RWPE1 (cell line): ENCODE data around the gene CACNA1A.
A peak's percentile ranks its signal among the peaks of the same experiment; 100 is the strongest.

Source experiments
- CTCF ChIA-PET: fragments of 350-600 bp; sonication (Branson Sonifier 250); formaldehyde crosslinking; extraction: SDS; loops from one replicate; lab custom pipeline; 2021; lab: Yijun Ruan, JAX
- POLR2A ChIA-PET: fragments of 400-600 bp; formaldehyde crosslinking; extraction: SDS; loops from one replicate; lab custom pipeline; 2020; ENCODE audit warnings: antibody characterized with exemption; ENCODE audit not compliant: low non-redundant PET; lab: Yijun Ruan, JAX
- DNase-seq: peaks from one replicate; pipeline ENCODE4 v3.0.0; 2012; ENCODE audit warnings: low spot score
- H3K27ac ChIP-seq: fragments of 450-650 bp; 2 replicates; pipeline ENCODE4 v1.5.1; 2017
- TF ChIP-seq, protein P1 (sequence below): fragments of 450-650 bp; conservative IDR thresholded peaks from 2 replicates; pipeline ENCODE4 v1.5.1; 2017; ENCODE audit warnings: low read depth, mild to moderate bottlenecking

CACNA1A gene

DNA sequence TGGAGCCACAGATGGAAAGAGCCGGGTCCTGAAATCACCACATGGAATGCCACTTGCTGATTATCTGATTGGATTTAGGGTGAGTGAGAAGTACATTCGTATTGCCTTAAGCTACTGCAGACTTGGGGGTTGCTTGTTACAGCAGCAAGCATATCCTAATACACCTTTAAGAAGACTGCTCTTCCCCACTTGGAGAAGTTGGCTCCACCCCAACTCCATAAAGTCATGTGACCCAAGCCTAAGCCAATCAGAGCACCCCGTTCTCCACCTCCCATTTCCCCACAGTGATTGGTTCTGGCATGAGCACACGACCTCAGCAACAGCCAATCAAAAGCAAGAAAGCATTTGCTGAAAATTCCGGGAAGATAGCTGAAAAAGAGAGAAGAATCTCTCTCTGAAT is 23.1 kb downstream of the CACNA1A start:
- TF ChIP-seq, protein P1, sequence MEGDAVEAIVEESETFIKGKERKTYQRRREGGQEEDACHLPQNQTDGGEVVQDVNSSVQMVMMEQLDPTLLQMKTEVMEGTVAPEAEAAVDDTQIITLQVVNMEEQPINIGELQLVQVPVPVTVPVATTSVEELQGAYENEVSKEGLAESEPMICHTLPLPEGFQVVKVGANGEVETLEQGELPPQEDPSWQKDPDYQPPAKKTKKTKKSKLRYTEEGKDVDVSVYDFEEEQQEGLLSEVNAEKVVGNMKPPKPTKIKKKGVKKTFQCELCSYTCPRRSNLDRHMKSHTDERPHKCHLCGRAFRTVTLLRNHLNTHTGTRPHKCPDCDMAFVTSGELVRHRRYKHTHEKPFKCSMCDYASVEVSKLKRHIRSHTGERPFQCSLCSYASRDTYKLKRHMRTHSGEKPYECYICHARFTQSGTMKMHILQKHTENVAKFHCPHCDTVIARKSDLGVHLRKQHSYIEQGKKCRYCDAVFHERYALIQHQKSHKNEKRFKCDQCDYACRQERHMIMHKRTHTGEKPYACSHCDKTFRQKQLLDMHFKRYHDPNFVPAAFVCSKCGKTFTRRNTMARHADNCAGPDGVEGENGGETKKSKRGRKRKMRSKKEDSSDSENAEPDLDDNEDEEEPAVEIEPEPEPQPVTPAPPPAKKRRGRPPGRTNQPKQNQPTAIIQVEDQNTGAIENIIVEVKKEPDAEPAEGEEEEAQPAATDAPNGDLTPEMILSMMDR, result no peak
- POLR2A ChIA-PET, result interaction anchor here (0.6 kb wide), 1 partner anchor 85 kb away, joined by 3 read pairs; no protein-coding TSS in a partner anchor
- no peak overlapping the region for H3K27ac ChIP-seq
- CTCF ChIA-PET, result no interaction called here
- DNase-seq, result no peak

DNA sequence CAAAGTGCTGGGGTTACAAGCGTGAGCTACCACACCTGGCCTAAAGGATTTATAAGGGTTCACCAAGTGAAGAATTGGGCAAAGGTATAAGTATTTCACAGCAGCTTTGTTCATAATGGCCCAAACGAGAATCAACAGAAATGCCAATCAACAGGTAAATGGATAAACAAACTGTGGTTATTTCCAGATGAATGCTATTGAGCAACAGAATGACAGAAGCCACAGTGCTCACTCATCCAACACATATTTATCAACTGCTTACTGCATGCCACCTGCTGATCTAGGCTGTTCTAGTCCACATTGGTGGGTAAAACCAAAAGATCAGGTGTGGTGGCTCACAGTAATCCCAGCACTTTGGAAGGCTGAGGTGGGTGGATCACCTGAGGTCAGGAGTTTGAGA is 27.7 kb downstream of the CACNA1A start:
- H3K27ac ChIP-seq, result no peak overlapping the region
- ChIA-PET POLR2A (no interaction called here), CTCF (no interaction called here)
- TF ChIP-seq, protein P1, result no peak
- DNase-seq, result no peak

- ChIA-PET POLR2A (no interaction called here), CTCF (no interaction called here)
- TF ChIP-seq, protein P1, result no peak
- DNase-seq, result no peak
- no peak overlapping the region for H3K27ac ChIP-seq
Measured at GRCh38 chr19:13476071-13476470, 30.2 kb downstream of the CACNA1A start.

DNA sequence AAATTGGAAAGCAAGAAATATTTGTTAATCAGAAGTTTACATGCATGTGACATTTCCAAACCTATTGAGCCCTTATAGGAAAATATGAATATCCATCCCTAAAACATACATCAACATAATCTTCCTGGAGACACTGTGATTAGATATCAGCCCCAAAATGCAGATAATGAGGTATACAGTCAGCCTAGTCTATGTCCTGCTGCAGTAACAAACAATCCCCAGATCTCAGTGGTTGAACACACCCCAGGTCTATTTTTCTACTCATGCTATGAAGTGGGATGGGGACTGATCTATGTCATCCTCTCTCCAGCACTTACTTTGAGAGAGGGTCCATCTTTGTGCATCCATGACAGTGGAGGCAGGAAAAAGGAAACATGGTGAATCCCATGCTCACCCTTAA is 31.2 kb downstream of the CACNA1A start:
- CTCF ChIA-PET, result interaction anchor here (0.7 kb wide), 1 partner anchor 111 kb away, joined by 3 read pairs; no protein-coding TSS in a partner anchor

DNA sequence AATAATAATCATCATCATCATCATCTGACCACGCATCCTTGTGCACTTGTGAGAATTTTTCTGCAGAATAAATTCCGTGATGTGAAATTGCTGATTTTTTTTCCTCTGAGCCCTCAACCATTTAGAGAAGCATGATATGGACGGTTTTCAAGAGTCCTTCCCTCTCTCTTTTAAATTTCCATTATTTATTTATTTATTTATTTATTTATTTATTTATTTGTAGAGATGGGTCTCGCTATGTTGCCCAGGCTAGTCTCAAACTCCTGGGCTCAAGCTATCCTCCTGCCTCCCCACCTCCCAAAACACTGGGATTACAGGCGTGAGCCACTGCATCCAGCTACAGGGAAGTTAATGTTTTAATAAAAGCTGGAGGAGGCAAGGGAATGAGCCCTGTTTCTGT is 39.6 kb downstream of the CACNA1A start:
- CTCF ChIA-PET, result no interaction called here
- H3K27ac ChIP-seq, result no peak overlapping the region
- TF ChIP-seq, protein P1, result no peak
- no peak for DNase-seq
- POLR2A ChIA-PET, result no interaction called here

More for the DNA sequence above, 31.2 kb downstream of the CACNA1A start:
- DNase-seq, result no peak
- H3K27ac ChIP-seq, result no peak overlapping the region
- POLR2A ChIA-PET, result no interaction called here
- TF ChIP-seq, protein P1, result no peak

DNA sequence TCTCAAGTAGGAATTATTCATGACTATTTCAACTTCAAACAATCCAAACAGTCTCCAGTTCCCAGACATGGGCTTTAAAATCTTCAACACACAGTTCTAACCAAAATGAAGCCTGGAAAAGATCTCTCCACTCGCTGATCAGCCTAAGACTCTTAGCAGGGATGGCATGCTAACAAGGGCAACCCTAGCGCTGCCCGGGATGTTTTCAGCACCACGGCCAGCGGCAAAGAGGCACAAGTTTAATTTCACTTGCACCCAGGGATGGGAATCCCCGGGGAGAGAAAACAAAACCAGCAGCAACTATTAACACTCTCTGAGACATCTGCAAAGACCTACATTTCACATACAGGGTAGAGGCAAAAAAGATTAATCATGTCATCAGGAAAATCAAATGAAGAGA is 43.0 kb downstream of the CACNA1A start:
- TF ChIP-seq, protein P1, result no peak
- CTCF ChIA-PET, result no interaction called here
- DNase-seq, result peak; percentile 58

DNA sequence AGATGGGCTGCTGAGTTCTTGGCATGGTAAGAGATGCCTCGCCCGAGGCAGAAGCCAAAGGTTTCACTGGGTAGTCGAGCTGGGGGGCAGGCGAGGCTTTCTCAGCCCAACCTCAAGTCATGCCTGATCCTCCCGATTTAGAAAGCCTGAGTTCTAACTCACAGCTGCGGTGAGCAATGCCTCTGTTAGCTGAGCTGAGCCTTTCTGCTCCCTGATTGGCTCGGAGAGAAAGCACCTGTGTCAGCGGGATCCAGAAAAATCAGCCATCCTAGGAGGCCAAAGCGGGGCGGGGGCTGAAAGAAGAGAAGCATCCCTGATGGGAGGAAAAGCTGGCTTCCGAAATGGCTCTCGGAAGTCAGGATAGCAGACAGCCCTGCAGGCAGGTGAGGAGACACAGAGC is 44.7 kb downstream of the CACNA1A start:
- CTCF ChIA-PET, result no interaction called here
- TF ChIP-seq, protein P1, result no peak
- no peak for DNase-seq
- POLR2A ChIA-PET, result no interaction called here
- no peak overlapping the region for H3K27ac ChIP-seq

More for the DNA sequence above, 43.0 kb downstream of the CACNA1A start:
- POLR2A ChIA-PET, result no interaction called here
- no peak overlapping the region for H3K27ac ChIP-seq
